Measurements from ENCODE around the gene CNDP1.

DNA sequence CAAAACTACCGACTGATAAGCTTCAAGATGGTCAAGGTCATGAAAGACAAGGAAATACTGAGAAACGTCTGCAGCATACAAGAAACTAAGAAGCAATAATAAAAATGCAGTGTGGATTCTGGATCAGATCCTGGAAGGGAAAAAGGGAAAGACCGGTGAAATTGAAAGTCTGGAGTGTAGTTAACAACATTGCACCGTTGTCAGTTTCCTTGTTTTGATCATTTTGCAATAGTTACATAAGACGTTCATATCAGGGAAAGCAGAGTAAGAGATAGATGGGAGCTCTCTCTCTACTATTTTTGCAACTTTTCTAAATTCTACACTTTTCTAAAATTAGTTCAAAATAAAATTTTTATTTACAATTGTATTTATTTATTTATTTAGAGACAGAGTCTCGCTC is 48.3 kb downstream of the CNDP1 start:
- no peak for TF ChIP-seq POLR2A (IDR thresholded peaks at IDR 0.05)
- TF ChIP-seq, protein P1, sequence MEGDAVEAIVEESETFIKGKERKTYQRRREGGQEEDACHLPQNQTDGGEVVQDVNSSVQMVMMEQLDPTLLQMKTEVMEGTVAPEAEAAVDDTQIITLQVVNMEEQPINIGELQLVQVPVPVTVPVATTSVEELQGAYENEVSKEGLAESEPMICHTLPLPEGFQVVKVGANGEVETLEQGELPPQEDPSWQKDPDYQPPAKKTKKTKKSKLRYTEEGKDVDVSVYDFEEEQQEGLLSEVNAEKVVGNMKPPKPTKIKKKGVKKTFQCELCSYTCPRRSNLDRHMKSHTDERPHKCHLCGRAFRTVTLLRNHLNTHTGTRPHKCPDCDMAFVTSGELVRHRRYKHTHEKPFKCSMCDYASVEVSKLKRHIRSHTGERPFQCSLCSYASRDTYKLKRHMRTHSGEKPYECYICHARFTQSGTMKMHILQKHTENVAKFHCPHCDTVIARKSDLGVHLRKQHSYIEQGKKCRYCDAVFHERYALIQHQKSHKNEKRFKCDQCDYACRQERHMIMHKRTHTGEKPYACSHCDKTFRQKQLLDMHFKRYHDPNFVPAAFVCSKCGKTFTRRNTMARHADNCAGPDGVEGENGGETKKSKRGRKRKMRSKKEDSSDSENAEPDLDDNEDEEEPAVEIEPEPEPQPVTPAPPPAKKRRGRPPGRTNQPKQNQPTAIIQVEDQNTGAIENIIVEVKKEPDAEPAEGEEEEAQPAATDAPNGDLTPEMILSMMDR (IDR thresholded peaks at IDR 0.05): no peak
